ENCODE data around the gene PRRT3.

GRCh38 chr3:9966841-9967240 is 14.6 kb upstream of the PRRT3 start:
- TF ChIP-seq REST (IDR thresholded peaks at IDR 0.05; ENCODE audit: borderline replicate concordance) (no peak), REST (CRISPR knock-in tag; IDR thresholded peaks at IDR 0.05; ENCODE audit: low read depth) (no peak), GATAD2A (IDR thresholded peaks at IDR 0.05) (no peak)

Measured in K562 (cell line).